ENCODE measurements around the gene STK32B. TPM values are rescaled to one million over a fixed set of nuclear protein-coding genes. Genes with fewer than 3 reads are reported as not detected.
A peak's percentile ranks its signal among the peaks of the same experiment; 100 is the strongest.
"Not testable (repeated sequence)": the region's sequence is repeated elsewhere in the genome, so short reads cannot be mapped to it uniquely, and the experiment has no call there.

STK32B gene
- total RNA-seq, 1 donor from 2014 or later: 46.9 TPM

DNA sequence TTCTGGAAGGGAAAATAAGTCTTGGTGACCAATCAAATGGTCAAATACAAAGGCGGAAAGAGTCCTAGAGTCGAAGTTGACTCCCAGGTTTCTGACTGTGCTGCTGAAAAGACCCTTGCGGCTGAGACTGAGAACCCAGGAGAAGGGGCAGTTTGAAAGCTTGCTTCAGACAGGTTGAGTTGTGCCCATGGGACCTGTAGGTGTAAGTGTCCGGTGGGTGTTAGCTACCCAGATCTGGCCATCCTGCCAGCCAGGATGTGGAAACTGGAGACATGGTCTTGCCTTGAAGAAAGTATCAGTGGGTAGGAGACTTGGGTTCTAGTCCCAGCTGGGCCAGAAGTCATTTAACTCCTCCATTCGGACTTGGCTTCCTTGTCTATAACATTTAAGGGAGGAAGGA is 381.9 kb downstream of the STK32B start:
- peaks cover 24% of the 10 kb centered on the region for H3K9me3 Mint-ChIP-seq (ENCODE audit: unreplicated experiment)
- peaks cover 4% of the 10 kb centered on the region for H3K4me1 Mint-ChIP-seq (ENCODE audit: unreplicated experiment)
- H3K36me3 Mint-ChIP-seq (ENCODE audit: unreplicated experiment): peaks cover 30% of the 10 kb centered on the region
- TF ChIP-seq, protein P1, sequence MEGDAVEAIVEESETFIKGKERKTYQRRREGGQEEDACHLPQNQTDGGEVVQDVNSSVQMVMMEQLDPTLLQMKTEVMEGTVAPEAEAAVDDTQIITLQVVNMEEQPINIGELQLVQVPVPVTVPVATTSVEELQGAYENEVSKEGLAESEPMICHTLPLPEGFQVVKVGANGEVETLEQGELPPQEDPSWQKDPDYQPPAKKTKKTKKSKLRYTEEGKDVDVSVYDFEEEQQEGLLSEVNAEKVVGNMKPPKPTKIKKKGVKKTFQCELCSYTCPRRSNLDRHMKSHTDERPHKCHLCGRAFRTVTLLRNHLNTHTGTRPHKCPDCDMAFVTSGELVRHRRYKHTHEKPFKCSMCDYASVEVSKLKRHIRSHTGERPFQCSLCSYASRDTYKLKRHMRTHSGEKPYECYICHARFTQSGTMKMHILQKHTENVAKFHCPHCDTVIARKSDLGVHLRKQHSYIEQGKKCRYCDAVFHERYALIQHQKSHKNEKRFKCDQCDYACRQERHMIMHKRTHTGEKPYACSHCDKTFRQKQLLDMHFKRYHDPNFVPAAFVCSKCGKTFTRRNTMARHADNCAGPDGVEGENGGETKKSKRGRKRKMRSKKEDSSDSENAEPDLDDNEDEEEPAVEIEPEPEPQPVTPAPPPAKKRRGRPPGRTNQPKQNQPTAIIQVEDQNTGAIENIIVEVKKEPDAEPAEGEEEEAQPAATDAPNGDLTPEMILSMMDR (IDR thresholded peaks at IDR 0.05): no peak
- no peak overlapping the region for H3K4me3 Mint-ChIP-seq (ENCODE audit: unreplicated experiment)
- DNase-seq (ENCODE audit: extremely low spot score, unreplicated experiment): peak; percentile 59
- H3K27ac Mint-ChIP-seq (ENCODE audit: unreplicated experiment): no peak overlapping the region
- H3K27me3 Mint-ChIP-seq (ENCODE audit: unreplicated experiment): no peaks in the 10 kb centered on the region

DNA sequence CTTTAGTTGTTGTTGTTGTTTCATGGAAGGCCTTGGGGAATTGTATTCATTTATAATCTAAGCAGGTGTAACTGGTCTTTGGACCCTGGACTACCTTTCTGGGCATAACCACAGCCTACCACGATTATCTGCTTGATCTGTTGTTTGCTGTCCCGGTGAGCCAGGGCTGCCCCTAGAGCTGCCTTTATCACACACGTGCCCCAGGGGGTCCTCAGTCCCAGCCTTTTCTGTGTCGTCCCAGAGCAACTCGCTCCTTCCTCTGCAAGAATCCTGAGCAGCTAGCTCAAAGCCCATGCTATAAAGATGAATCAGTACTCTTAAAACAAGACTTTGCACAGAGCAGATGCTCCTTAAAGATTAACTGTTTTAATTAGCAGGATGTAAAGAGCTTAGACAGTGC is 383.9 kb downstream of the STK32B start:
- Mint-ChIP-seq H3K27ac (ENCODE audit: unreplicated experiment) (no peak overlapping the region), H3K4me3 (ENCODE audit: unreplicated experiment) (no peak overlapping the region), H3K9me3 (ENCODE audit: unreplicated experiment) (peaks cover 7% of the 10 kb centered on the region), H3K4me1 (ENCODE audit: unreplicated experiment) (peaks cover 2% of the 10 kb centered on the region), H3K27me3 (ENCODE audit: unreplicated experiment) (no peaks in the 10 kb centered on the region), H3K36me3 (ENCODE audit: unreplicated experiment) (peaks cover 17% of the 10 kb centered on the region)
- peak; percentile 60 for DNase-seq (ENCODE audit: extremely low spot score, unreplicated experiment)
- TF ChIP-seq, protein P1 (IDR thresholded peaks at IDR 0.05): no peak

DNA sequence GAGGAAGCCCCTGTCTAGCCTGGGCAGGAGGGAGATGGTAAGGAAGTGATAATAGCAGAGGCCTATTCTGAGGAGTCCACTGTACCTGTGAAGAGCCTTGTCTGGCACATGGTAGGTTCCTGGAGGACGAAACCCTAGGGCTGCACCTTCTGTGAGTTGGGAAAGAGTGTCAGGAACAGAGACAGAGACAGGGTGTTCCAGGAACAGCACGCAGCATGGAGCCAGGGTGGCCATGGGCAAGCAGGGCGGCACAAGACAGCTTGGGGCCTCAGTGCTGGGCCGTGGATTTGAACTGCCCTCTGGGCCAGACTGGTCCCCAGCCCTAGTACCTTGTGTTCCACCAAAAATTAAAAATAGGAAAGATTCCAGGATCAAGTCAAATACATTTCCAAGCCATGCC is 384.5 kb downstream of the STK32B start:
- H3K4me3 Mint-ChIP-seq (ENCODE audit: unreplicated experiment): no peak overlapping the region
- H3K27ac Mint-ChIP-seq (ENCODE audit: unreplicated experiment): no peak overlapping the region
- H3K4me1 Mint-ChIP-seq (ENCODE audit: unreplicated experiment): peaks cover 2% of the 10 kb centered on the region
- peak; percentile 72 for DNase-seq (ENCODE audit: extremely low spot score, unreplicated experiment)
- H3K27me3 Mint-ChIP-seq (ENCODE audit: unreplicated experiment): no peaks in the 10 kb centered on the region
- peaks cover 1% of the 10 kb centered on the region for H3K9me3 Mint-ChIP-seq (ENCODE audit: unreplicated experiment)
- TF ChIP-seq, protein P1 (IDR thresholded peaks at IDR 0.05): no peak
- peaks cover 13% of the 10 kb centered on the region for H3K36me3 Mint-ChIP-seq (ENCODE audit: unreplicated experiment)

DNA sequence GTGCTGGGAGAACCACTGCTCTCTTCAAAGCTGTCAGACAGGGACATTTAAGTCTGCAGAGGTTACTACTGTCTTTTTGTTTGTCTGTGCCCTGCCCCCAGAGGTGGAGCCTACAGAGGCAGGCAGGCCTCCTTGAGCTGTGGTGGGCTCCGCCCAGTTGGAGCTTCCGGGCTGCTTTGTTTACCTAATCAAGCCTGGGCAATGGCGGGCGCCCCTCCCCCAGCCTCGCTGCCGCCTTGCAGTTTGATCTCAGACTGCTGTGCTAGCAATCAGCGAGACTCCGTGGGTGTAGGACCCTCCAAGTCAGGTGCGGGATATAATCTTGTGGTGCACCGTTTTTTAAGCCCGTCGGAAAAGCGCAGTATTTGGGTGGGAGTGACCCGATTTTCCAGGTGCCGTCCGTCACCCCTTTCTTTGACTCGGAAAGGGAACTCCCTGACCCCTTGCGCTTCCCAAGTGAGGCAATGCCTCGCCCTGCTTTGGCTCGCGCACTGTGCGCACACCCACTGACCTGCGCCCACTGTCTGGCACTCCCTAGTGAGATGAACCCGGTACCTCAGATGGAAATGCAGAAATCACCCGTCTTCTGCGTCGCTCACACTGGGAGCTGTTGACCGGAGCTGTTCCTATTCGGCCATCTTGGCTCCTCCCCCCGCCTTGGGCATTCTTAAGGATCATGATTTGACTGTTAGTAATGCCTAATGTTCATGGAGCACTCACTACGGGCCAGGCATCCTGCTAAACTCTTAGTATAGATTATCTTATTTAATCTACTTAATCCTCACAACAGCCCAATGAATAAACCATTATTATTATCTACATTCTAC is 392.9 kb downstream of the STK32B start:
- Mint-ChIP-seq H3K4me3 (ENCODE audit: unreplicated experiment) (peak overlapping the region; percentile 16), H3K27ac (ENCODE audit: unreplicated experiment) (peak overlapping the region; percentile 90), H3K4me1 (ENCODE audit: unreplicated experiment) (peaks cover 35% of the 10 kb centered on the region)
- DNase-seq (ENCODE audit: extremely low spot score, unreplicated experiment): peak; percentile 62
- H3K9me3 Mint-ChIP-seq (ENCODE audit: unreplicated experiment); H3K36me3 Mint-ChIP-seq (ENCODE audit: unreplicated experiment); H3K27me3 Mint-ChIP-seq (ENCODE audit: unreplicated experiment): not testable (repeated sequence)

DNA sequence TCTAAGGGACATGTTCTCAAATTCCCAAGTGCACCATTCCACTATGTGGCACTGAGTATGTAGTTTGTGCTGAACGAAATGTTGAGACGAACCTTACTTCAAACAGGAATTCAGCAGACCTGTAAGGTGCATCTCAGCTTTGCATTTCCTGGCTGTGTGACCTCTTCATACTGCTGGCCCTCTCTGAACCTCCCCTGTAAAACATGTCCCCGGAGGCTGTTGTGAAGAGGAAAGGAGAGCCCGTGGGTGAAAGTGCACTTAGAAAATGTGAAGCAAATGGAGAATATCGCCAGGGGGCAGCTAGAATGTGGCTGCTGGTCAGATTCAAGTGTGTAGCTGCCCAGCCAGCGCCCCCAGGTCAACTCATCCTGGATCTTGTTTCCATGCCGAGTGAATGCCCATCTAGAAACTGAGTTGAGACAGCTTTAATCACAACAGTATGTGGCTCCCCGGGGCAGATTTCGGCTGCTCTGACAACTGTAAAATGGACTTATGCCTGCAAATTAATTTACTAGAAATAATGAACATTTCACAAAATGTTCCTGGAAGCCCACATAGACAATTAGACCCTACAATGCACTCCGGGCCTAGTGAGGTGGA is 393.7 kb downstream of the STK32B start:
- H3K36me3 Mint-ChIP-seq (ENCODE audit: unreplicated experiment): no peaks in the 10 kb centered on the region
- no peaks in the 10 kb centered on the region for H3K9me3 Mint-ChIP-seq (ENCODE audit: unreplicated experiment)
- peak; percentile 59 for DNase-seq (ENCODE audit: extremely low spot score, unreplicated experiment)
- peaks cover 35% of the 10 kb centered on the region for H3K4me1 Mint-ChIP-seq (ENCODE audit: unreplicated experiment)
- TF ChIP-seq, protein P1 (IDR thresholded peaks at IDR 0.05): no peak
- no peak overlapping the region for H3K4me3 Mint-ChIP-seq (ENCODE audit: unreplicated experiment)
- peak overlapping the region; percentile 90 for H3K27ac Mint-ChIP-seq (ENCODE audit: unreplicated experiment)
- no peaks in the 10 kb centered on the region for H3K27me3 Mint-ChIP-seq (ENCODE audit: unreplicated experiment)
